Fibroblast of villous mesenchyme (primary cell): Measurements from ENCODE around the gene GPR161. TPM values are rescaled to one million over a fixed set of nuclear protein-coding genes. Genes with fewer than 3 reads are reported as not detected.

Source experiments
- DNase-seq: peaks from one replicate; pipeline ENCODE4 v3.0.0-alpha.2; 2010; ENCODE audit warnings: low read depth
- H3K4me3 ChIP-seq: 2 replicates; pipeline ENCODE4 v1.5.1; 2011; ENCODE audit warnings: low read depth, mild to moderate bottlenecking, low read length
- CTCF ChIP-seq: IDR thresholded peaks from 2 replicates; pipeline ENCODE4 v1.5.1; 2012; ENCODE audit warnings: low read depth, mild to moderate bottlenecking, low read length; ENCODE audit not compliant: insufficient read depth
- total RNA-seq: library from RNA; depleted of rRNA; stranded (reverse); fragments of >200 nt; gene quantifications from 2 replicates; pipeline ENCODE4 v1.2.3, GENCODE V29; 2012

Gene GPR161
- total RNA-seq, 1 donor: 13.0 TPM

GRCh38 chr1:168093616-168094015 is 43.1 kb downstream of the GPR161 start:
- no peak overlapping the region for H3K4me3 ChIP-seq
- DNase-seq: no peak
- TF ChIP-seq CTCF: no peak

GRCh38 chr1:168092566-168093355 is 44.0 kb downstream of the GPR161 start:
- peak; percentile 40 for DNase-seq
- TF ChIP-seq CTCF: peak; percentile 41
- no peak overlapping the region for H3K4me3 ChIP-seq

GRCh38 chr1:168091720-168092550 is 44.8 kb downstream of the GPR161 start:
- no peak for TF ChIP-seq CTCF
- DNase-seq: peak; percentile 27

GRCh38 chr1:168091063-168091462 is 45.7 kb downstream of the GPR161 start:
- no peak overlapping the region for H3K4me3 ChIP-seq
- TF ChIP-seq CTCF: no peak
- DNase-seq: no peak

More at GRCh38 chr1:168091720-168092550, 44.8 kb downstream of the GPR161 start:
- no peak overlapping the region for H3K4me3 ChIP-seq

GRCh38 chr1:168090395-168090794 is 46.3 kb downstream of the GPR161 start:
- H3K4me3 ChIP-seq: no peak overlapping the region
- no peak for DNase-seq
- no peak for TF ChIP-seq CTCF

GRCh38 chr1:168089979-168090337 is 46.8 kb downstream of the GPR161 start:
- TF ChIP-seq CTCF: no peak
- DNase-seq: no peak
- no peak overlapping the region for H3K4me3 ChIP-seq
